Amniotic stem cell (primary cell): ENCODE data around the gene KIF18B.

Source experiments
- DNase-seq: peaks from one replicate; lab custom pipeline; 2025; lab: John Stamatoyannopoulos, UW

The KIF18B gene

GRCh38 chr17:44935116-44935515, 12.5 kb downstream of the KIF18B start:
- DNase-seq: no peak

- no peak for DNase-seq
These were observed 12.8 kb downstream of the KIF18B start for GRCh38 chr17:44934745-44935105.

- DNase-seq: no peak
These were observed 13.5 kb downstream of the KIF18B start for GRCh38 chr17:44933824-44934744.

- DNase-seq: no peak
These were observed 14.8 kb downstream of the KIF18B start for GRCh38 chr17:44932787-44933097.

GRCh38 chr17:44932096-44932786, 15.3 kb downstream of the KIF18B start:
- DNase-seq: no peak

GRCh38 chr17:44931376-44931775, 16.2 kb downstream of the KIF18B start:
- DNase-seq: no peak

GRCh38 chr17:44930667-44931066, 16.9 kb downstream of the KIF18B start:
- no peak for DNase-seq

GRCh38 chr17:44928950-44929720, 18.4 kb downstream of the KIF18B start:
- DNase-seq: no peak

GRCh38 chr17:44928136-44928535, 19.4 kb downstream of the KIF18B start:
- DNase-seq: no peak

- DNase-seq: no peak
These were observed 19.9 kb downstream of the KIF18B start for GRCh38 chr17:44927696-44928095.

- DNase-seq: no peak
These were observed 20.6 kb downstream of the KIF18B start for GRCh38 chr17:44926821-44927525.

- no peak for DNase-seq
These were observed 21.6 kb downstream of the KIF18B start for GRCh38 chr17:44925731-44926697.

GRCh38 chr17:44924107-44924544, 23.4 kb downstream of the KIF18B start:
- DNase-seq: no peak

GRCh38 chr17:44922746-44923470, 24.7 kb downstream of the KIF18B start:
- no peak for DNase-seq

- no peak for DNase-seq
These were observed 25.4 kb downstream of the KIF18B start for GRCh38 chr17:44922136-44922535.

GRCh38 chr17:44921122-44921882, 26.3 kb downstream of the KIF18B start:
- DNase-seq: no peak

GRCh38 chr17:44920565-44920940, 27.0 kb downstream of the KIF18B start:
- DNase-seq: no peak

GRCh38 chr17:44919885-44920564, 27.5 kb downstream of the KIF18B start:
- peak; percentile 32 for DNase-seq

- DNase-seq: no peak
These were observed 28.2 kb downstream of the KIF18B start for GRCh38 chr17:44919411-44919810.
